Stomach (tissue), 4 donors: ENCODE results near the gene DCLRE1A.

Experiments used
- EP300 ChIP-seq: sonication (generic); formaldehyde crosslinking; IDR thresholded peaks from one replicate; pipeline ENCODE4 v1.6.1; 2017; ENCODE audit warnings: antibody characterized with exemption
- POLR2A ChIP-seq, 4 donors: fragments of 450-650 bp; IDR thresholded peaks; one replicate each; pipeline ENCODE4 v1.6.1; 2016; ENCODE audit warnings: antibody characterized with exemption in 4 of 4, control low read depth in 2 of 4, mild to moderate bottlenecking in 1 of 4, moderate library complexity in 1 of 4
- POLR2AphosphoS5 ChIP-seq, 3 donors: sonication (generic); formaldehyde crosslinking; IDR thresholded peaks; one replicate each; pipeline ENCODE4 v1.6.1; 2016; ENCODE audit warnings: antibody characterized with exemption in 3 of 3
- TF ChIP-seq, protein P1 (sequence below), 7 experiments: fragments of 450-650 bp in 4 of 7; fragments of 200-600 bp in 3 of 7; sonication (generic) in 3 of 7; IDR thresholded peaks; one replicate each; pipeline ENCODE4 v1.5.1; 2016 to 2019; ENCODE audit warnings: antibody characterized with exemption in 7 of 7, control low read depth in 2 of 7, mild to moderate bottlenecking in 1 of 7

DNA sequence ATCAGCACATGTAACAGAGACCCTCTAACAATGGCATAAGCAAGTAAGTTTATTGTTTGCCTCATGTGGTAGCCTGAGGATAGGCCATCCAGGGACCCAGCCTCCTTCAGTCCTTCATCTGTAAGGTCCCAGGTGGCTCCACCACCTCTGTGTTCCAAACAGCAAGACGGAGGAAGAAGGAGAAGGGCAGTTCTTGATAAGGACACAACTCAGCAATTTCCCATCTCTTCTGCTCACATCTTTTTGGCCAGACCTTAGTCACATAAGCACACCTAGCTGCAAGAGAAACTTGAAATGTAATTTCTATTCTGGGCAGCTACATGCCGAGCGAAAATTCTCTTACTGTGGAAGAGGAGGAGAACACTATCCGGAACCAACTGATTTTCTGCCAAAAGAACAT is 33.9 kb downstream of the DCLRE1A start:
- TF ChIP-seq, protein P1, sequence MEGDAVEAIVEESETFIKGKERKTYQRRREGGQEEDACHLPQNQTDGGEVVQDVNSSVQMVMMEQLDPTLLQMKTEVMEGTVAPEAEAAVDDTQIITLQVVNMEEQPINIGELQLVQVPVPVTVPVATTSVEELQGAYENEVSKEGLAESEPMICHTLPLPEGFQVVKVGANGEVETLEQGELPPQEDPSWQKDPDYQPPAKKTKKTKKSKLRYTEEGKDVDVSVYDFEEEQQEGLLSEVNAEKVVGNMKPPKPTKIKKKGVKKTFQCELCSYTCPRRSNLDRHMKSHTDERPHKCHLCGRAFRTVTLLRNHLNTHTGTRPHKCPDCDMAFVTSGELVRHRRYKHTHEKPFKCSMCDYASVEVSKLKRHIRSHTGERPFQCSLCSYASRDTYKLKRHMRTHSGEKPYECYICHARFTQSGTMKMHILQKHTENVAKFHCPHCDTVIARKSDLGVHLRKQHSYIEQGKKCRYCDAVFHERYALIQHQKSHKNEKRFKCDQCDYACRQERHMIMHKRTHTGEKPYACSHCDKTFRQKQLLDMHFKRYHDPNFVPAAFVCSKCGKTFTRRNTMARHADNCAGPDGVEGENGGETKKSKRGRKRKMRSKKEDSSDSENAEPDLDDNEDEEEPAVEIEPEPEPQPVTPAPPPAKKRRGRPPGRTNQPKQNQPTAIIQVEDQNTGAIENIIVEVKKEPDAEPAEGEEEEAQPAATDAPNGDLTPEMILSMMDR (IDR thresholded peaks at IDR 0.05) = no peak
- no peak for TF ChIP-seq POLR2AphosphoS5 (IDR thresholded peaks at IDR 0.05)
- no peak for TF ChIP-seq POLR2A (IDR thresholded peaks at IDR 0.05)
- no peak for TF ChIP-seq EP300
